ENCODE data around the gene CD248.

The CD248 gene

GRCh38 chr11:66302656-66303055 is 14.2 kb downstream of the CD248 start:
- no peaks in the 10 kb centered on the region for H3K4me1 ChIP-seq (ENCODE audit: insufficient read depth, poor library complexity, severe bottlenecking)
- H3K4me3 ChIP-seq (ENCODE audit: severe bottlenecking), result no peak overlapping the region
- no peaks in the 10 kb centered on the region for H3K27me3 ChIP-seq (ENCODE audit: insufficient read depth, poor library complexity, severe bottlenecking)
- H3K9me3 ChIP-seq (ENCODE audit: severe bottlenecking), result no peaks in the 10 kb centered on the region
- no peaks in the 10 kb centered on the region for H3K36me3 ChIP-seq (ENCODE audit: low read depth)
- DNase-seq (ENCODE audit: low spot score), result no peak
- ATAC-seq (ENCODE audit: low read depth), result no peak
- no peak overlapping the region for H3K27ac ChIP-seq (ENCODE audit: poor library complexity, severe bottlenecking)
- no peak for TF ChIP-seq CTCF (IDR thresholded peaks at IDR 0.05; ENCODE audit: poor library complexity, severe bottlenecking)

- no peaks in the 10 kb centered on the region for H3K9me3 ChIP-seq (ENCODE audit: severe bottlenecking)
- no peak for ATAC-seq (ENCODE audit: low read depth)
- no peak for TF ChIP-seq CTCF (IDR thresholded peaks at IDR 0.05; ENCODE audit: poor library complexity, severe bottlenecking)
- no peak overlapping the region for H3K4me3 ChIP-seq (ENCODE audit: severe bottlenecking)
- no peak overlapping the region for H3K27ac ChIP-seq (ENCODE audit: poor library complexity, severe bottlenecking)
- H3K36me3 ChIP-seq (ENCODE audit: low read depth), result no peaks in the 10 kb centered on the region
- peaks cover 8% of the 10 kb centered on the region for H3K27me3 ChIP-seq (ENCODE audit: insufficient read depth, poor library complexity, severe bottlenecking)
- no peak for DNase-seq (ENCODE audit: low spot score)
- no peaks in the 10 kb centered on the region for H3K4me1 ChIP-seq (ENCODE audit: insufficient read depth, poor library complexity, severe bottlenecking)
These were observed 17.7 kb downstream of the CD248 start for GRCh38 chr11:66299186-66299585.

- no peak for TF ChIP-seq CTCF (IDR thresholded peaks at IDR 0.05; ENCODE audit: poor library complexity, severe bottlenecking)
- DNase-seq (ENCODE audit: low spot score), result no peak
- Histone ChIP-seq H3K36me3 (ENCODE audit: low read depth) (no peaks in the 10 kb centered on the region), H3K27me3 (ENCODE audit: insufficient read depth, poor library complexity, severe bottlenecking) (peaks cover 23% of the 10 kb centered on the region), H3K4me3 (ENCODE audit: severe bottlenecking) (no peak overlapping the region), H3K27ac (ENCODE audit: poor library complexity, severe bottlenecking) (no peak overlapping the region), H3K9me3 (ENCODE audit: severe bottlenecking) (no peaks in the 10 kb centered on the region), H3K4me1 (ENCODE audit: insufficient read depth, poor library complexity, severe bottlenecking) (no peaks in the 10 kb centered on the region)
- ATAC-seq (ENCODE audit: low read depth), result no peak
These were observed 19.2 kb downstream of the CD248 start for GRCh38 chr11:66297610-66298009.

- peaks cover 3% of the 10 kb centered on the region for H3K4me1 ChIP-seq (ENCODE audit: insufficient read depth, poor library complexity, severe bottlenecking)
- no peaks in the 10 kb centered on the region for H3K9me3 ChIP-seq (ENCODE audit: severe bottlenecking)
- H3K4me3 ChIP-seq (ENCODE audit: severe bottlenecking), result no peak overlapping the region
- DNase-seq (ENCODE audit: low spot score) (no peak), ATAC-seq (ENCODE audit: low read depth) (no peak)
- no peaks in the 10 kb centered on the region for H3K36me3 ChIP-seq (ENCODE audit: low read depth)
- H3K27ac ChIP-seq (ENCODE audit: poor library complexity, severe bottlenecking), result no peak overlapping the region
- peaks cover 35% of the 10 kb centered on the region for H3K27me3 ChIP-seq (ENCODE audit: insufficient read depth, poor library complexity, severe bottlenecking)
- TF ChIP-seq CTCF (IDR thresholded peaks at IDR 0.05; ENCODE audit: poor library complexity, severe bottlenecking), result no peak
These were observed 21.9 kb downstream of the CD248 start for GRCh38 chr11:66294626-66295620.
